ENCODE measurements around the gene ABCG2.

DNA sequence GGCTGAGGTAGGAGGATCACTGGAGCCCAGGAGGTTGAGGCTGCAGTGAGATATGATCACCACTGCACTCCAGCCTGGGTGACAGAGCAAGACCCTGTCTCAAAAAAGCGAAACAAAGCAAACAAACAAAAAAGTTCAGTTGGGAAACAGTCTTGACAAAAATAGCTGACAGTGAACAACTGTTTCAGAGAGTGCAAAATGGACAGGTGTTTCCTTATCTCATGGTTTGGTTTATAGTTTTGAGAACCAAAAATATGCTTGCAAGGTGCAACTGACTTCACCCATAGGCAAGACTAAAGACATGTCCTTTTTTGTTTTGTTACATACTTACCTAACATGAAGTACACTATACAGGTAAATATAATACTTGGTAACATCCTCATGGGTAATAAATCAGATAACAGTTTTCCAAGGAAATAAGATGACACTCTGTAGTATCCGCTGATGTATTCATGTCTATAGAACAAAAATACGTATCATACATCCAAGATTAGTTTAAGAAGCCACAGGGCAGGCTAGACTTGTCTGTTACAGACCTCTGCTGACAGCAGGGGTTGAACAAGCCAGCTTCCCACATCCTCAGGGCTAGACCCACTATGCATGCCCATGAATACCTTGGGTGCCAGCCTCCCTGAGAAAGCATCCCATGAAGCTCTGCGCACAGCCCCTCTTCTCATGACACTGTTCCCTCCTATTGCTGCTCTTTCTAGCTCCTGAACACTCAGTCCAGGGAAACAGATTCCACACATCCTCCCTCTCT, 59.3 kb downstream of the ABCG2 start:
- TF ChIP-seq, protein P1, sequence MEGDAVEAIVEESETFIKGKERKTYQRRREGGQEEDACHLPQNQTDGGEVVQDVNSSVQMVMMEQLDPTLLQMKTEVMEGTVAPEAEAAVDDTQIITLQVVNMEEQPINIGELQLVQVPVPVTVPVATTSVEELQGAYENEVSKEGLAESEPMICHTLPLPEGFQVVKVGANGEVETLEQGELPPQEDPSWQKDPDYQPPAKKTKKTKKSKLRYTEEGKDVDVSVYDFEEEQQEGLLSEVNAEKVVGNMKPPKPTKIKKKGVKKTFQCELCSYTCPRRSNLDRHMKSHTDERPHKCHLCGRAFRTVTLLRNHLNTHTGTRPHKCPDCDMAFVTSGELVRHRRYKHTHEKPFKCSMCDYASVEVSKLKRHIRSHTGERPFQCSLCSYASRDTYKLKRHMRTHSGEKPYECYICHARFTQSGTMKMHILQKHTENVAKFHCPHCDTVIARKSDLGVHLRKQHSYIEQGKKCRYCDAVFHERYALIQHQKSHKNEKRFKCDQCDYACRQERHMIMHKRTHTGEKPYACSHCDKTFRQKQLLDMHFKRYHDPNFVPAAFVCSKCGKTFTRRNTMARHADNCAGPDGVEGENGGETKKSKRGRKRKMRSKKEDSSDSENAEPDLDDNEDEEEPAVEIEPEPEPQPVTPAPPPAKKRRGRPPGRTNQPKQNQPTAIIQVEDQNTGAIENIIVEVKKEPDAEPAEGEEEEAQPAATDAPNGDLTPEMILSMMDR (conservative IDR thresholded peaks at IDR 0.05; ENCODE audit: low read length) = no peak
- no peak for TF ChIP-seq EZH2phosphoT487 (IDR thresholded peaks at IDR 0.05; ENCODE audit: borderline replicate concordance)

All from Loucy (cell line).